T-helper 1 cell (primary cell): ENCODE measurements around the gene CUBN.

Source experiments
- DNase-seq, 5 donors: peaks; one replicate each; pipeline ENCODE4 v3.0.0-alpha.2; 2012 to 2020

CUBN gene

DNA sequence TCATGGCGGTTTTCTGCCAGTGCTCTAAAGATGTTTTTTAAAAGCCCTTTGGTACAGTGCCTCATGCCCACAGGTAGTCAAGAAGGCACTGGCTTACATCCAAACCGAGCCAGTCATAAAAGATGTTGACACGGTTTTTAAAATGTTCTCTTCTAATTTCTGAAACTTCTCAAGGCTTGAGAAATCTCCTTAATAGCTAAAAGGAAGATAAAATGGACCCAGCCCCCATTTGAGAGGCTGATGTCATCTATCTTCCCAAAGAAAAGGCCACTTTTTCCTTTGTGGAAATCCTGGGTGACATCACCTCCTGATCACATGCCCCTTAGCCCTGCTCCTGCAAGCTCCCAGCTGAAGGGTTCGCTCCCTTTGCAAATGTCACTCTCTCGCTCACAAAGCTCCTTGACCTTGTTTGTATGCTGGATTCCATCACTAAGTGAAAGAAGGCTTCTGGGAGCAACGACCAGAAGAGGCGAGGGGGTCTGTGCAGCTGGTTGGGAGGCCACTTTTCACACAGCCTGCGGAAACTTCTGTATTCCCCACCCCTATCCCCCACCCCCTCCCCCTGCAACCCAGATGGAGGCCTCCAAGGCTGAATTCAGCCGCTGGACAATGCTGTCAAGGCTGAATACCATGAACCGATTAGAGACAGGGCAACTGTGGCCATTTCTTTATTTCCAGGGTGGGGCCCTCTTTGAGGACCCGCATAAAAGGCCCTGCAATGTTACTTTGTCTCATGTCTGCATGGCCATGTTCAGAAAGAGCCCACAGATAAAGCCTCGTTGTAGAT, 122.8 kb downstream of the CUBN start:
- no peak for DNase-seq

DNA sequence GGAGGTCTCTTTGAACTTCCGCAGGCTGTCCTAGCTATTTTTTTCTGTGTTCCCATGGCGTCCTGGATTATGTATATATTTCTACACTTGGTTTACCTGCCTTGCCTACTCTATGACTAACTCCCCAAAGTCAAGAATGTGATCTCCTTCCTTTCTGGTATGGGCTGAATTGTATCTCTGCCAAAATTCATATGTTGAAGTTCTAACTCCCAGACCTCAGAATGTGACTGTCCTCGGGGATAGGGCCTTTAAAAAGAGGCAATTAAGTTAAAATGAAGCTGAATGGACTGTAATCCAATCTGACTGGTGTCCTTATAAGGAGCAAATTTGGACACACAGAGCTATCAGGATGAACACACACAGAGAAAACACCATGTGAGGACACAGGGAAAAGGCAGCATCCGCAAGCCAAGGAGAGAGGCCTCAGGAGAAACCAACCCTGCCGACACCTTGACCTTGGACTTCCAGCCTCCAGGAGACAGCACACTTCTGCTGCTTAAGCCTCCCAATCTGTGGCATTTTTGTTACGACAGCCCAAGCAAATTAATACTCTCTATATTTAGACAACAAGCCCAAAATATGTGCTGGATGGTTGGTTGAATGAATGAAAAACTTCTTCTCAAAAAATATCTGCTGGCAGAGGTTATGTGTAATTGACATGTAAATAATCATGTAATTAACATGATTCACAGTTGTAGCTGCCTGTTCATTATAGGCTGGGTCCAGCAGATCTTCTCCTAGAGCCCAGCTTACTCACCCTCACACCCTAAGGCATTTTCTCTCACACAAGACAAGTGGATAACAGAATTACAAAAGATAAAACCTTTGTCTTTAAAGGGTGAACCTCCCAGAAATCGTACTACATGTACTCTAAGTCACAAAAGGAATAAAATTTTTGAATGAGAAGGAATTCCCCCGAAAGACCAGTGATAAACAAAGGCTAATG, 123.7 kb downstream of the CUBN start:
- DNase-seq: no peak

DNA sequence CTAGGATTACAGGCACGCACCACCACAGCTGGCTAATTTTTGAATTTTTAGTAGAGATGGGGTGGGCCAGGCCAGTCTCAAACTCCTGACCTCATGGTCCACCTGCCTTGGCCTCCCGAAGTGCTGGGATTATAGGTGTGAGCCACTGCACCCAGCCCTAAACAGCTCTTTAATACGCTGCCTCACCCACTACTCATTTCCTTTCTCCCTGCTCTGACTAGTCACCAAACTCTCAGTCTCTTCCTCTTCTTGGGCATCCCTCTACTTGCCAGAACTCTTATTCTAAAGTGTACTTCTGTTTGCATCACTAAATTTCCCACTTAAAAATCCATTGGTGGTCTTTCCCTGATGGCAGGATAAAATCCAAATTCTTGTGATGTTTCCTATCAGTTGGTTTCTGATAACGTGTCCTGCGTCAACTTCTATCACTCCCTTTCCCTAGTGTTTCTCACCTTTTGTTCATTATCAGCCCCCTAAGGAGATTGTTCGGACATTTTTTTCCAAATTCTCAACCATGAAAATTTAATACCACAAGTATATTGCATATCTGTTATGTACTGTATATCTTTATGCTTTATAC, 124.7 kb downstream of the CUBN start:
- DNase-seq: no peak

DNA sequence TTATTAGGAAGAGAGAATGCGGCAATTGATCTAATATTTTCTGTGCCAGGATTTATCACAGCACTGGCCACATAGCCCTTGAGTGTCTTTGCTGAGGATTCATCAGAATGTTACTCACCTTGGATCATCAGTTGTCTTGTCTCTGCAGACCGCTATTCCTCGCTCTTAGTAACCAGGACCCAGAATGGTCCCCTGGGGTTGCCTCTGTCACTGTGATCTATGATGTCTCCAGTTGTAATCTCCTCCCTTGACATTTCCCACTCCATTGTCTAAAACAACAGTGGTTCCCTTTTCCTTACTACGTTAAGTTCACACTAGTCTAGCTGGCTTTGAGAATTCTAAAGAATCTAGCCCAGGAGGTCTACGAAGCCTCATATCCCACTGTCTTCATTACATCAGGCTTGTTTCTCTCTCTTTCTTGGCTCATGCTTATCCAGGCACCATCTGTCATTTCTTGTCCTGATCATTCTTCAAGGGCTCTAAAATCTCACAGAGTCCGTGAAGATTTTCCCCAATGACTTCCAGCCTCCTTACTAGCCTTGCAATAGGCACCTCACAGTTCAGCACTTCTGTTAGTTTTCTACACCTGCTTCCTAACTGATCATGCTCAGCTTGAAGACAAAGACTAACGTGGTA, 125.8 kb downstream of the CUBN start:
- DNase-seq: no peak

GRCh38 chr10:17003151-17003550, 126.5 kb downstream of the CUBN start:
- DNase-seq: peak; percentile 26 to 72 (median 61)

DNA sequence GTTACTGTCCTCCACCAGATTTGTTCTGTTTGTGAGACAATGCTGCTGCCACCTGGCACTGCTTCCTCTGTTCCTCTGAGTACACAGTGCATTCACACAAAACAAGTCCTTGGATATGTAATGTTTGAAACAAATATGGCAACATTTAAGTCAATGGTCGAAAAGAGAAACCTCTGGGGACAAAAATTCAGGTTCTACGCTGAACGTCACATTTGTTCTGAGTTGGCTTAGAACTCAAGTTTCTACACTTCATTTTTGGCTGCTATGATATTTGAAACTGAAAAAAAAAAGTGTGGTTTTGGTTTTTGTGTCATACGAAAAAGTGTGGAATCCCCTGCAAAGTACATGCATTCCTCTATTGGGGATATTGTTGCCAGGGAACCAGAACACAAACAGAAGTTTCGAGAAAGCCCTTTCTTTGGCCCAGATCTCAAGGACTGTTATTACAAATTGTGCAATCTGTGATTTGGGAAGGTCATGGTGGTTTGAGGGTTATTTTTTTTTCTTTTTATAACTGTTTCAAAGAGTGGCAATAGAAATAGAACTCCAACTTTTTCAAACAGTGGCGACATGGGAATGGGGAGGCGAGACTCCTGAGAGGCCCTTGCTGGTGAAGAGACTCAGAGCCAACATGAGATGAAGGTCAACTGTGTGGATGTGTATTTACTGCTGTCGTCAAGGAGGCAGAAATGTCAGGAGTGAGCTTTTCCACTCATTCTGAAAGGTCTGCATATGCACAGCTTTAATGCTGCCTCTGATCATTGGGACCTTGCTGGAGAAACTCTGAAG, 127.5 kb downstream of the CUBN start:
- DNase-seq: peak in 4 of 5 donors; percentile 19 to 45 (median 30)

- DNase-seq: no peak
Observed at GRCh38 chr10:17001297-17001744, 128.3 kb downstream of the CUBN start.

GRCh38 chr10:16999665-17000451, 129.8 kb downstream of the CUBN start:
- DNase-seq: no peak

- DNase-seq: no peak
Observed at GRCh38 chr10:16996530-16996964, 133.1 kb downstream of the CUBN start.

DNA sequence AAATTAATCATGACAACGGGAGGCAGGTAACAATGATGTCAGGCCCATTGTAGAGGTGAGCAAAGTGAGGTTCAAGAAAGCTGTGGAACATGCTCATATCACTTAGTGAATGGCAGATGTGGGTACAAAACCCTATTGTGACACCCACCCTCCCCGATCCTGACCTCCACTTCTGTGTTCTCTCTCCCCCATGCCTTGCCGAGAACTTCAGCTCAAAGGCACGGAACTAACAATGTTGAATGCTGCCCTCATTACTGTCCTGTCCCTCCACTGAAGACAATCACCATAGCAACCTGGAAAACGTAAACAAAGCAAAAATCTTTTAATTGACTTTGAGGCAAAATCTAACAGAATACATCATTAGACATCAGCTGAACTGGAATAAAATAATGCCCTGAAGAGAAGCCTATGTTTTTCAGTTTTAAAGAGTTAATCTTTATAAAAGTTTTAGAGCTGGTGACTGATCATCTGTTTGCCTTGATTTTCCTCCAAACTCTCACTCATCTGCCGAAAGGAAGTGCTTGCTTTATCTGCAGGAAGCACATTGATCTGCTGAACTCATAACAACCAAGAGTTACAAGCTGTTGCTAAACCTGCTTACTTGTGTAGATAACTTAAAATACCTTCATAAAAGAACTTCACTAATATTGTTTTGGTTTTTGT, 133.6 kb downstream of the CUBN start:
- DNase-seq: no peak

GRCh38 chr10:16993186-16993585, 136.4 kb downstream of the CUBN start:
- DNase-seq: no peak

GRCh38 chr10:16992611-16993119, 136.9 kb downstream of the CUBN start:
- no peak for DNase-seq

- no peak for DNase-seq
Observed at GRCh38 chr10:16991011-16991410, 138.6 kb downstream of the CUBN start.

DNA sequence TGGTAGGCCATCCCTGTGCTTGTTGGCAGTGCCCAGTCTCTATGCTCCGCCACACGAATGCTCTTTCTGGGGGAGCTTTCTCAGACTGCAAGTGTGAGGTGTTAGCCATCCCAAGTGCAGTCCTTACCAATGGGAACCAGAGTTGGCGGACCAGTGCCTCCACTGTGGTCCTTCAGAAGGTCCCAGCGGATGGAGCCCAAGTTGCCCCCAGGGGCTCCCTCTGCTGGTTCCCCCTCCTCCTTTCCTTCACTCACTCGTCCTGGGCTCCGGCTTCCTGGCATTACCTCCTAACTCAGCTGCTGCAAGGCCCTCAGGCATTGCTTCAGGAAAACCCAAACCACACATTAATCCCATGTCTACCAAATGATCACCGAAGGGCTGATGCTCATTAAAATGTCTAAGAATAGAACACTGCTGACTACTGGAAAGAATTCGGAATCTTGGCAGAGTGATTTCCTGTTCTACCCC, 139.8 kb downstream of the CUBN start:
- DNase-seq: no peak

DNA sequence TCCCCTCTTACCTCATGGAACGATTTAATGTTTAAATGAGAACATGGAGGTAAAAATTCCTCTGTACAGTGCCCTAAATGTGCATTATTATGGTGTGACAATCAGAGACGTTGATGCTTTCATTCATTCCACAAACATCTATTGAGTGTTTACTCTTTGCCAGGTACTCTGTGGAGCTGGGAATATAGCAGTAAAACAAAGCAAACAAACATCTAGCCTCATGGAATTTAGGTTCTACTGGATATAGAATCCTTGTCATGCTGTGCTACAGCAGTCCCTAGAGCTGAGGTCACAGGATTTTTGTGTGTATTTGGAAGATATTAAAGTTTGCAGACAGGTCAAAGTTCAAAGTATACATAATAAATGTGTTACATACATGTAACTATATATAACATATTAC, 140.7 kb downstream of the CUBN start:
- DNase-seq: no peak

- no peak for DNase-seq
Observed at GRCh38 chr10:16987976-16988610, 141.5 kb downstream of the CUBN start.

- no peak for DNase-seq
Observed at GRCh38 chr10:16987206-16987621, 142.4 kb downstream of the CUBN start.

- DNase-seq: no peak
Observed at GRCh38 chr10:16986406-16987205, 143.0 kb downstream of the CUBN start.

DNA sequence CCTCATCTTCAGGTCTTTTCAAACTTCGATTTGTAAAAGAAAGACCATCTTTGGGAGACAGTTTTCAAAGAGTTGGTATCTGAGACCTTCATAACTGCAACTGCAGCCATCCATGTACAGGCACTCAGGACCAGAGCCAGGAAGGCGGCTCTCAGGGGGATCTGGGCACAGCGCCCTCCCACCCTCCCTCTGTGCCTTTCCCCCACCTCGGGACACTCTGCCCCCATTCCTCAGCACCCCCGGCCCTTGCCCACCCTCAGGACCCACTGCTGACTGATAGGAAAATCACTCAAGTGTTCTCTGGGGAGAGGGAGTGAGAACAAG, 143.6 kb downstream of the CUBN start:
- DNase-seq: no peak
